IMR-90 (cell line): ENCODE measurements around the gene EIF2AK2.

Source experiments
- FOS ChIP-seq: fragments of 150-350 bp; IDR thresholded peaks from 2 replicates; pipeline ENCODE4 v1.6.1; 2016; ENCODE audit warnings: low read depth, low read length
- MXI1 ChIP-seq: IDR thresholded peaks from 2 replicates; pipeline ENCODE4 v1.6.1; 2012; ENCODE audit warnings: low read depth, mild to moderate bottlenecking, low read length, moderate library complexity, borderline replicate concordance
- NFE2L2 ChIP-seq: fragments of 150-350 bp; IDR thresholded peaks from 2 replicates; pipeline ENCODE4 v1.6.1; 2016; ENCODE audit warnings: low read depth, mild to moderate bottlenecking, low read length
- POLR2A ChIP-seq: IDR thresholded peaks from 2 replicates; pipeline ENCODE4 v1.6.1; 2012; ENCODE audit warnings: mild to moderate bottlenecking, low read depth, low read length
- RFX5 ChIP-seq: IDR thresholded peaks from 2 replicates; pipeline ENCODE4 v1.8.0; 2012; ENCODE audit warnings: low read depth, mild to moderate bottlenecking, low read length, moderate library complexity
- TF ChIP-seq, protein P1 (sequence below): conservative IDR thresholded peaks from 2 replicates; pipeline ENCODE4 v1.5.1; 2012; ENCODE audit warnings: mild to moderate bottlenecking, low read depth, low read length, improper control_type of control experiment
- TF ChIP-seq, protein P2 (sequence below): fragments of 150-350 bp; IDR thresholded peaks from 2 replicates; pipeline ENCODE4 v1.6.1; 2016; ENCODE audit warnings: low read depth, mild to moderate bottlenecking, low read length, moderate library complexity, borderline replicate concordance
- TF ChIP-seq, protein P3 (sequence below): fragments of 150-350 bp; IDR thresholded peaks from 2 replicates; pipeline ENCODE4 v1.6.1; 2017; ENCODE audit warnings: mild to moderate bottlenecking, antibody characterized with exemption, low read length, low read depth

DNA sequence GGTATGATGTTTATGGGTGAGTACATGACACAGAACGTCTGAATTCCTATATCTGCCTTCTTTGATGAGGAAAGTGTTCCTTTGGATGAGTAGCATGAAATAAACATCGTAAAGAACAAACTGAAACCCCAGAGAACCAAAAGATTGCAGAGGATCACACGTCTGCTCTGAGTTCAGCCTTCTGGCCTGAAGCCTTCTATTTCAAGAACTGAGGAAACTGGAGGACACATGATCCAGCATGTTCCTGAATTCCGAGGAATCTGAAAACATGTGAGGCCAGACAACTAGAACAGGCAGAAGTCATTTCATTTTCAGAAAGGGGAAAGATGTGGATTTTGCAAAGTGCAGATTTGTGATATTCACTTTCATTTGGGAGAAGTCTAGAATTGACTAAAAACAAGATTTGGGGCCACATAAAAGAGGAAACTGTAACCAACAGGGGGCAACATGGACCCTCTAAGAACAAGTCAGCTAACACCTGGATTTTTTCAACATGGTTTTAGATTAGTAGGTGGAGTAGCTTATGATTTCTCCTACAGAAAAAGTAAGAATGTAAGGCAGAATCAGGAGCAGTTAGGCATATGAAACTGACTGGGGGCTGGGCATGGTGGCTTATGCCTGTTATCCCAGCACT is 23.3 kb upstream of the EIF2AK2 start:
- TF ChIP-seq POLR2A (no peak), MXI1 (no peak), FOS (no peak), NFE2L2 (no peak), RFX5 (no peak)
- TF ChIP-seq, protein P1, sequence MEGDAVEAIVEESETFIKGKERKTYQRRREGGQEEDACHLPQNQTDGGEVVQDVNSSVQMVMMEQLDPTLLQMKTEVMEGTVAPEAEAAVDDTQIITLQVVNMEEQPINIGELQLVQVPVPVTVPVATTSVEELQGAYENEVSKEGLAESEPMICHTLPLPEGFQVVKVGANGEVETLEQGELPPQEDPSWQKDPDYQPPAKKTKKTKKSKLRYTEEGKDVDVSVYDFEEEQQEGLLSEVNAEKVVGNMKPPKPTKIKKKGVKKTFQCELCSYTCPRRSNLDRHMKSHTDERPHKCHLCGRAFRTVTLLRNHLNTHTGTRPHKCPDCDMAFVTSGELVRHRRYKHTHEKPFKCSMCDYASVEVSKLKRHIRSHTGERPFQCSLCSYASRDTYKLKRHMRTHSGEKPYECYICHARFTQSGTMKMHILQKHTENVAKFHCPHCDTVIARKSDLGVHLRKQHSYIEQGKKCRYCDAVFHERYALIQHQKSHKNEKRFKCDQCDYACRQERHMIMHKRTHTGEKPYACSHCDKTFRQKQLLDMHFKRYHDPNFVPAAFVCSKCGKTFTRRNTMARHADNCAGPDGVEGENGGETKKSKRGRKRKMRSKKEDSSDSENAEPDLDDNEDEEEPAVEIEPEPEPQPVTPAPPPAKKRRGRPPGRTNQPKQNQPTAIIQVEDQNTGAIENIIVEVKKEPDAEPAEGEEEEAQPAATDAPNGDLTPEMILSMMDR = no peak
- TF ChIP-seq, protein P2, sequence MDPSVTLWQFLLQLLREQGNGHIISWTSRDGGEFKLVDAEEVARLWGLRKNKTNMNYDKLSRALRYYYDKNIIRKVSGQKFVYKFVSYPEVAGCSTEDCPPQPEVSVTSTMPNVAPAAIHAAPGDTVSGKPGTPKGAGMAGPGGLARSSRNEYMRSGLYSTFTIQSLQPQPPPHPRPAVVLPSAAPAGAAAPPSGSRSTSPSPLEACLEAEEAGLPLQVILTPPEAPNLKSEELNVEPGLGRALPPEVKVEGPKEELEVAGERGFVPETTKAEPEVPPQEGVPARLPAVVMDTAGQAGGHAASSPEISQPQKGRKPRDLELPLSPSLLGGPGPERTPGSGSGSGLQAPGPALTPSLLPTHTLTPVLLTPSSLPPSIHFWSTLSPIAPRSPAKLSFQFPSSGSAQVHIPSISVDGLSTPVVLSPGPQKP = no peak
- TF ChIP-seq, protein P3, sequence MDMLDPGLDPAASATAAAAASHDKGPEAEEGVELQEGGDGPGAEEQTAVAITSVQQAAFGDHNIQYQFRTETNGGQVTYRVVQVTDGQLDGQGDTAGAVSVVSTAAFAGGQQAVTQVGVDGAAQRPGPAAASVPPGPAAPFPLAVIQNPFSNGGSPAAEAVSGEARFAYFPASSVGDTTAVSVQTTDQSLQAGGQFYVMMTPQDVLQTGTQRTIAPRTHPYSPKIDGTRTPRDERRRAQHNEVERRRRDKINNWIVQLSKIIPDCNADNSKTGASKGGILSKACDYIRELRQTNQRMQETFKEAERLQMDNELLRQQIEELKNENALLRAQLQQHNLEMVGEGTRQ = no peak
